Skeletal muscle tissue (tissue), 4 donors: ENCODE measurements around the gene STAG2. TPM values are rescaled to one million over a fixed set of nuclear protein-coding genes. Genes with fewer than 3 reads are reported as not detected.

ENCODE experiments used
- H3K27ac ChIP-seq: one replicate; pipeline ENCODE4 v1.7.0; 2013; ENCODE audit warnings: mild to moderate bottlenecking, low read depth, low read length, inconsistent platforms
- H3K27me3 ChIP-seq, 3 donors: one replicate each; pipeline ENCODE4 v1.7.0; 2013; ENCODE audit warnings: low read length in 3 of 3; ENCODE audit not compliant: control insufficient read depth in 3 of 3, insufficient read depth in 3 of 3
- H3K36me3 ChIP-seq, 3 donors: one replicate each; pipeline ENCODE4 v1.7.0; 2013; ENCODE audit warnings: low read length in 3 of 3; ENCODE audit not compliant: control insufficient read depth in 3 of 3, insufficient read depth in 3 of 3
- H3K4me1 ChIP-seq, 3 donors: one replicate each; pipeline ENCODE4 v1.7.0; 2013; ENCODE audit warnings: low read length in 3 of 3, mild to moderate bottlenecking in 3 of 3; ENCODE audit not compliant: control insufficient read depth in 3 of 3, insufficient read depth in 3 of 3
- H3K4me3 ChIP-seq, 3 donors: one replicate each; pipeline ENCODE4 v1.7.0; 2013; ENCODE audit warnings: low read length in 3 of 3
- H3K9ac ChIP-seq, 3 donors: one replicate each; pipeline ENCODE4 v1.7.0; 2013; ENCODE audit warnings: low read length in 3 of 3, mild to moderate bottlenecking in 3 of 3, moderate library complexity in 2 of 3, low read depth in 1 of 3
- H3K9me3 ChIP-seq, 3 donors: one replicate each; pipeline ENCODE4 v1.7.0; 2013; ENCODE audit warnings: low read length in 3 of 3; ENCODE audit not compliant: control insufficient read depth in 3 of 3
- total RNA-seq: library from RNA; depleted of rRNA; stranded (reverse); fragments of >200 nt; gene quantifications from one replicate; pipeline ENCODE4 v1.2.3, GENCODE V29; 2014
- donor health status: Osteomylitis.

Gene STAG2
- total RNA-seq, 1 donor from 2014 or later, result 67.8 TPM

DNA sequence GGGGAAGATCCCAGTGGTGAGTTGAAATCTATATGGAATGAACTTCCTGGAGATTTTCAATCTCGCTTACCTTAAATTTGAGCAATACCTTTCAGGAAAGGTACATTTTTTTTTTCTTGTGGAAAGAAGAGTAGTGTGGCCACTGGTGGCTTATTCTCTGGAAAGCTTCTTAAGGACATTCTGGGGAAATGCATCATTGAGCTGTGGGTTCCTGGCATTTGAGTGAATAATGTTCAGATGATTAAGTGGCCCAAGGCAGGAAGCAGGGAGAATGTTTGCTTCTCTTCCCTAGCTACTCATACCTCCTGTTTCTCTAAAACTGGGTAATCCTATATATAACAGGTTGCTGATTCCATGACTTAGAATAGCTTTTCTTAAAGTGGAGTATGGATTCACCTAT, 31.8 kb downstream of the STAG2 start:
- Histone ChIP-seq H3K27me3 (no peaks in the 10 kb centered on the region), H3K4me1 (peaks cover 5 to 11% (median 6%) of the 10 kb centered on the region in 3 donors), H3K9ac (no peak overlapping the region), H3K27ac (no peak overlapping the region), H3K36me3 (no peaks in the 10 kb centered on the region), H3K4me3 (no peak overlapping the region), H3K9me3 (no peaks in the 10 kb centered on the region)

DNA sequence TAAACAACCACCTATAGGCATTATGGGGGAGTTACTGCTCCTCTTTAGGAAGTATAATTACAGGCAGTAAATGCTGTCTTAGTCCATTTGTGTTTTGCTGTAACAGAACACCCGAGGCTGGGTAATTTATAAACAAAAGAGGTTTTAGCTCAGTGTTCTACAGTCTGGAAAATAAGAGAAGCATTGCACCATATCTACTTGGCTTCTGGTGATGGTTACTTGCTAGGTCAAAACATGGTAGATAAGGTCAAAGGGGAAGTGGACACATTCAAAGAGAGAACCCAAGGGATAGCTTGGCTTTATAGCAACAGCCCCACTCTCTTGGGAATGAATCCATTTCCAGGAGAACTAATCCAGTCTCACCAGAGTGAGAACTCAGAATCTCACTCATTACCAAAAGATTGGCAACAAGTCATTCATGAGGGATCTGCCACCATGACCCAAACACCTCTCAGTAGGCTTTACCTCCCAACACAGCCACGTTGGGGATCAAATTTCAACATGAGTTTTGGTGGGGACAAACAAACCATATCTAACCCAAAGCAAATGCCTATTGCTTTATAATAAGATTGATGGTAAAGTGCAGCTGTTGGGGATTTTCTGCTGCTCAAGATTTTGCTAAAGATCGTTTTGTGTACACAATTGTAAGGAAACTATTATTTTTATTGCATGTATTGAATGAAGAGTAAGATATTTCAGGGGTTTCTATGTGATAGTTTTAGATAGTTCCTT, 32.6 kb downstream of the STAG2 start:
- Histone ChIP-seq H3K4me3 (no peak overlapping the region), H3K9ac (no peak overlapping the region), H3K4me1 (peaks cover 5 to 11% (median 6%) of the 10 kb centered on the region in 3 donors), H3K9me3 (no peaks in the 10 kb centered on the region), H3K27ac (no peak overlapping the region), H3K27me3 (no peaks in the 10 kb centered on the region), H3K36me3 (no peaks in the 10 kb centered on the region)

DNA sequence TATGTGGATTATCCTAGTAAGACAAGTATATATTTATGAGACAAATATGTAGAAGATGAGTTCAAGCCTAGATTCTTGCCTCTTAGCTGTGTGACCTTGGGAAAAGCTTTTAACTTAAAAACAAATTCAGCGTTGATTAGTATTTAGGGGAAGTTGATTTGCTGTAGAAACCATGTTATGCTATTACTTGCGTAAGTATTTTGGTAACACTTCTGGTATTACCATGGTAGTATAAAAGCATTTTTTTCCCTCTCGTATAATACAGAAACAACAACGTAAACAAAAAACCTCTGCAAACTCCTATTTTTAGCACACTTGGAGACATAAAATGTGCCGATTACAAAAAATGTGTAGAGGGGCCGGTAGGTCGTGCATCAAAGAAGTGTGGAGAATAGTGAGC, 33.2 kb downstream of the STAG2 start:
- no peak overlapping the region for H3K27ac ChIP-seq
- H3K27me3 ChIP-seq, result no peaks in the 10 kb centered on the region
- peaks cover 5 to 11% (median 6%) of the 10 kb centered on the region in 3 donors for H3K4me1 ChIP-seq
- no peaks in the 10 kb centered on the region for H3K36me3 ChIP-seq
- no peak overlapping the region for H3K9ac ChIP-seq
- H3K9me3 ChIP-seq, result no peaks in the 10 kb centered on the region
- H3K4me3 ChIP-seq, result no peak overlapping the region

DNA sequence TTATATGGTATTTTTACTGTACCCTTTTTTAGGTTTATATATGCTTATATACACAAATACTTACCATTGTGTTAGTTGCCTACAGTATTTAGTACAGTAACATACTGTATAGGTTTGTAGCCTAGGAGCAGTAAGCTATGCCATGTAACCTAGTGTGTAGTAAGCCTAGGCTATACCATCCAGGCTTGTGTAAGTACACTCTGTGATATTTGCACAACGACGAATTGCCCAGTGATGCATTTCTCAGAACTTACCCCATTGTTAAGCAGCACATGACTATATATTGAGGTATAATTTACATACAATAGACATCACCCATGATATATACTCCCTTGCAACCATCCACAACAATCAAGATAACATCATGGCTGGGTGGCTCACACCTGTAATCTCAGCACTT, 40.1 kb downstream of the STAG2 start:
- H3K27me3 ChIP-seq, result no peaks in the 10 kb centered on the region
- H3K4me1 ChIP-seq, result peaks cover 0 to 4% (median 0%) of the 10 kb centered on the region in 3 donors
- H3K36me3 ChIP-seq, result no peaks in the 10 kb centered on the region
- no peak overlapping the region for H3K9ac ChIP-seq
- no peak overlapping the region for H3K4me3 ChIP-seq
- H3K27ac ChIP-seq, result no peak overlapping the region
- no peaks in the 10 kb centered on the region for H3K9me3 ChIP-seq

DNA sequence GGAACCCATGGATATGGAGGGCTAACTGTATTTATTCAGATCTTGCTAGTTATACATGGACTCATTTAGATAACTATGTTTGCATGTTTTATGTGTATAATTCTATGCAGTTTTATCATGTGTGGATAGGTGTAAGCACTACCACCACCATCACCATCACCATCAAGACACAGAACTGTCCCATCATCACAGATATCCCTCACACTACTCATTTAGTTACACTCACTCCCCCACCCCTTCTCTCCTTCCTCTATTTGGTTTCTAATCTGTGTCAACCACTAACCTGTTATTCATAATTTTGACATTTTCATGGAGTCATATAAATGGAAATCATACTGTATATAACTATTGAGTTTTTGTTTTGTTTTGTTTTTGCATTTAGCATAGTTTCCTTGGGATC, 43.7 kb downstream of the STAG2 start:
- Histone ChIP-seq H3K4me1 (peaks cover 0 to 4% (median 0%) of the 10 kb centered on the region in 3 donors), H3K9ac (no peak overlapping the region), H3K9me3 (no peaks in the 10 kb centered on the region), H3K4me3 (no peak overlapping the region), H3K27me3 (no peaks in the 10 kb centered on the region), H3K27ac (no peak overlapping the region), H3K36me3 (no peaks in the 10 kb centered on the region)

DNA sequence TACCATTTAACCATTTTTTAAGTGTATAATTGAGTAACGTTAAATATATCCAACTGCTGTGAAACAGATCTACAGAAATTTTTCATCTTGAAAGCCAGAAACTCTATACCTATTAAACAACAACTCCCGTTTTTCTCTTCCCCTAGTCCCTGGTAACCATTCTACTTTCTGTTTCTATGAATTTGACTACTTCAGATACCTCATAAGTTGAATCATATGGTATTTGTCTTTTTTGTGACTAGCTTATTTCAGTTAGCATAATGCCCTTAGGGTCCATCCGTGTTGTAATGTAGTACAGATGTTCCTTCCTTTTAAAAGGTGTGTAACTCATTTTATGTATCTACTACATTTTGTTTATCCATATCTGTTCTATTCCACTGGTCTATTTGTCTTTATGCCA, 48.7 kb downstream of the STAG2 start:
- Histone ChIP-seq H3K27me3 (no peaks in the 10 kb centered on the region), H3K9ac (no peak overlapping the region), H3K27ac (no peak overlapping the region), H3K4me1 (peaks cover 0 to 8% (median 7%) of the 10 kb centered on the region in 3 donors), H3K9me3 (no peaks in the 10 kb centered on the region), H3K36me3 (no peaks in the 10 kb centered on the region), H3K4me3 (no peak overlapping the region)

DNA sequence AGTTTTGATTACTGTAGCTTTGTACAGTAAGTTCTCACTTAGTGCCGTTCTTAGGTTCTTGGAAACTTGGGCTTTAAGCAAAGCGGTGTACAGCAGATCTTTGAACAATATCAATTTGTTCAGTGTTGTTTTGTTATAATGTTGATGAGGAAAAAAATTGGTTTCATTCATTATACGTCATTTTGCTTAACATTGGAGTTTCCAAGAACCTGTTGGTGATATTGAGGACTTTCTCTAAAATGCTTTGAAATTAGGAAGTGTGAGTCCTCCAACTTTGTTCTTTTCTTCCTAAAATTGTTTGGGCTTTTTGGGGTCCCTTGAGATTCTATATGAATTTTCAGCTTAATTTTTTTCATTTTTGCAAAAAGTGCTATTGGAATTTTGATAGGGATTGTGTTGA, 49.1 kb downstream of the STAG2 start:
- no peaks in the 10 kb centered on the region for H3K27me3 ChIP-seq
- peaks cover 0 to 8% (median 6%) of the 10 kb centered on the region in 3 donors for H3K4me1 ChIP-seq
- H3K36me3 ChIP-seq, result no peaks in the 10 kb centered on the region
- no peak overlapping the region for H3K4me3 ChIP-seq
- H3K9me3 ChIP-seq, result no peaks in the 10 kb centered on the region
- no peak overlapping the region for H3K27ac ChIP-seq
- H3K9ac ChIP-seq, result no peak overlapping the region

DNA sequence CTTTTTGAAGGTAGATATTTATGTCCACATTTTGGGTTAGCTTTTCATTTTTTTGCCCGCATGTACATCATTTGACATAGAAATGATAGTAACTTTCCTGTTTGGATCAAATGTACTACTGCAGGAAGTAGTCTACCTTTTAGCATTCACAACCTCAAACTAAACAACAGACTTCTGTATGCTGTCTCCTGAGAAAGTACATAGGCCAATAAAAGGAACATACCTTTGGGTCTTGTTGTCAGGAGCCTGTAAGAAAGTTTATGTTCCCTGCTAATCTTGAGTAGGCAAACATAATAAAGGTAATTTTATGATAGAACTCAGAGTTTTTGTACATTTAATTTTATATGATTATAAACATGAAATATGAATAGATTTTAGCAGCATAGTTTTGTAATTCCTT, 54.2 kb downstream of the STAG2 start:
- no peak overlapping the region for H3K9ac ChIP-seq
- H3K4me1 ChIP-seq, result peaks cover 0 to 8% (median 3%) of the 10 kb centered on the region in 3 donors
- no peaks in the 10 kb centered on the region for H3K36me3 ChIP-seq
- H3K9me3 ChIP-seq, result no peaks in the 10 kb centered on the region
- H3K27me3 ChIP-seq, result no peaks in the 10 kb centered on the region
- H3K27ac ChIP-seq, result no peak overlapping the region
- H3K4me3 ChIP-seq, result no peak overlapping the region

DNA sequence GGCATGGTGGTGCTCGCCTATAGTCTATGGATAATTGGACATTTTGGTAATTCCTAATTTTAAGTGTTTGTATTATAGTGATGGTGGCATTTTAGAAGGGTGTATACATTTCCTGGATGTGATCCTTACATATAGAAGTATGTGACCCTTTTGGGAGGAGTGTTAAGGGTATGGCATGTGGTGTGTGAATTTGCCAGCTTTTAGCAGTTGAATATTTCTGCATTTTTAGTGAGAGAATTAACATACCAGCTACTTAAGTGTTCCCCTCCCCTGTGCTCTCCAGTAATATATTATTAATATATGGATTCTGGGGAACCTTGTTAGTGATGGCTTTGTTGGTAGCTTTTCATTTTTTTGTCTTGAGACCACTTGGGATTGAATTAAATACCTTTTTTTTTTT, 55.3 kb downstream of the STAG2 start:
- Histone ChIP-seq H3K9me3 (no peaks in the 10 kb centered on the region), H3K4me3 (no peak overlapping the region), H3K36me3 (no peaks in the 10 kb centered on the region), H3K27ac (no peak overlapping the region), H3K27me3 (no peaks in the 10 kb centered on the region), H3K4me1 (peaks cover 0 to 8% (median 3%) of the 10 kb centered on the region in 3 donors), H3K9ac (no peak overlapping the region)

DNA sequence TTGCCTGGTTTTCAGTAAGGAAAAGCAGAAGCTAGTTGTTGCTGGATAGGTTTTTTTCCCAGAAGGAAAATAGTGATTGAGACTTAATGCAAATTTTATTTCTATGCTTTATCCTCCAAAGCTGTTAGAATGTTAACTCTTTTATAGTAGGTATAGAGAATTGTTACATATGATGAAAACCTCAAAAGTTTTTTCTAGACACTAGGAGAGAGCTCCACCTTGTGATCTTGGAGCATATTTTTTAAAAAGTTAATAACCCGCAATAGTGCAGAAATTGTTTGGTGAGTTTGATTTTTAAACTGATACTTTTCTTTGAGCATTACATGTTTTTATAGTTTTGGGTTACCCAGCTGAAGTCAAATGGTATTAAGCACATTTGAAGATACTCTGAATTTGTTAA, 56.5 kb downstream of the STAG2 start:
- H3K9me3 ChIP-seq, result no peaks in the 10 kb centered on the region
- no peaks in the 10 kb centered on the region for H3K36me3 ChIP-seq
- no peak overlapping the region for H3K27ac ChIP-seq
- peaks cover 0 to 8% (median 1%) of the 10 kb centered on the region in 3 donors for H3K4me1 ChIP-seq
- H3K9ac ChIP-seq, result no peak overlapping the region
- H3K4me3 ChIP-seq, result no peak overlapping the region
- H3K27me3 ChIP-seq, result no peaks in the 10 kb centered on the region
